ENCODE results near the gene ASXL2. TPM values are rescaled to one million over a fixed set of nuclear protein-coding genes. Genes with fewer than 3 reads are reported as not detected.
A peak's percentile ranks its signal among the peaks of the same experiment; 100 is the strongest.

Gene ASXL2
- total and polyA plus RNA-seq, 2 of the 13 experiments (the other 11 are each of a cell fraction or from before 2014, with no cell fraction given) = 12.1 to 19.2 TPM

DNA sequence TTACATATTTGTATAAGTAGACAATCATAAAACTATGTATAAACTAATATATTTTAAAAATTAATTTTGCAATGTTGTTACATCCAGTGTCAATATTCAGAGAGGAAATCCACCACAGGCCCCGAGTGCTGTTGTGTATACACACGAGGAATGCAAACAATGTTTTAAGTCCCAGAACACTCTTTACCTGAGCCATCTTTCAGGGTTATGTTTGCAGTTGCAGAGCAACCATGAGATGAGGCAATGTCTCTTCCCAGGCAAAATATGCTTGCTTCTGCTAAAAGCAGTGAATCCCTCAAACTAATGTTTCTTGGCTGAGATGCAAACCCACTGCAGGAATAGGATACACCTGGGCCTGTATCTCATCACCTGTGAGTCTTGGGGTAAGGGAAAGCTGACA, 91.3 kb downstream of the ASXL2 start (continued):
- no peak for TF ChIP-seq HNF4G (IDR thresholded peaks at IDR 0.05; ENCODE audit: borderline replicate concordance, low read depth, low read length)
- TF ChIP-seq HNF4G (CRISPR knock-in tag; IDR thresholded peaks at IDR 0.05; ENCODE audit: borderline replicate concordance, low read depth) = no peak
- peak; percentile 70 for TF ChIP-seq HOXA3 (CRISPR knock-in tag; IDR thresholded peaks at IDR 0.05)
- TF ChIP-seq ZC3H13 (CRISPR knock-in tag; IDR thresholded peaks at IDR 0.05) = no peak
- 0 out of 2 replicates have a peak, but pooled peaks have one; percentile 35 for TF ChIP-seq ZNF264 (CRISPR knock-in tag; IDR thresholded peaks at IDR 0.05)
- TF ChIP-seq HNRNPK (IDR thresholded peaks at IDR 0.05; ENCODE audit: low read depth, low read length, poor library complexity, severe bottlenecking) = no peak
- TF ChIP-seq CBFB (CRISPR knock-in tag; IDR thresholded peaks at IDR 0.05) = peak; percentile 71; the same call in 1 of the 2 replicates
- 0 out of 2 replicates have a peak, but pooled peaks have one; percentile 43 for TF ChIP-seq YEATS2 (CRISPR knock-in tag; IDR thresholded peaks at IDR 0.05; ENCODE audit: borderline replicate concordance)
- no peak for TF ChIP-seq ZNF749 (CRISPR knock-in tag; IDR thresholded peaks at IDR 0.05; ENCODE audit: borderline replicate concordance)
- no peak for TF ChIP-seq ZNF333 (CRISPR knock-in tag; IDR thresholded peaks at IDR 0.05; ENCODE audit: borderline replicate concordance)
- peak; percentile 79 for TF ChIP-seq RXRB (CRISPR knock-in tag; IDR thresholded peaks at IDR 0.05; ENCODE audit: borderline replicate concordance)
- TF ChIP-seq ZFY (CRISPR knock-in tag; IDR thresholded peaks at IDR 0.05) = 0 out of 2 replicates have a peak, but pooled peaks have one; percentile 24
- TF ChIP-seq ZNF724P (CRISPR knock-in tag; IDR thresholded peaks at IDR 0.05; ENCODE audit: borderline replicate concordance) = no peak
- TF ChIP-seq MTA1 (CRISPR knock-in tag; IDR thresholded peaks at IDR 0.05; ENCODE audit: borderline replicate concordance) = no peak
- TF ChIP-seq, protein P1, sequence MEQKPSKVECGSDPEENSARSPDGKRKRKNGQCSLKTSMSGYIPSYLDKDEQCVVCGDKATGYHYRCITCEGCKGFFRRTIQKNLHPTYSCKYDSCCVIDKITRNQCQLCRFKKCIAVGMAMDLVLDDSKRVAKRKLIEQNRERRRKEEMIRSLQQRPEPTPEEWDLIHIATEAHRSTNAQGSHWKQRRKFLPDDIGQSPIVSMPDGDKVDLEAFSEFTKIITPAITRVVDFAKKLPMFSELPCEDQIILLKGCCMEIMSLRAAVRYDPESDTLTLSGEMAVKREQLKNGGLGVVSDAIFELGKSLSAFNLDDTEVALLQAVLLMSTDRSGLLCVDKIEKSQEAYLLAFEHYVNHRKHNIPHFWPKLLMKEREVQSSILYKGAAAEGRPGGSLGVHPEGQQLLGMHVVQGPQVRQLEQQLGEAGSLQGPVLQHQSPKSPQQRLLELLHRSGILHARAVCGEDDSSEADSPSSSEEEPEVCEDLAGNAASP (CRISPR knock-in tag; IDR thresholded peaks at IDR 0.05; ENCODE audit: borderline replicate concordance) = peak; percentile 73
- no peak for TF ChIP-seq ZUFSP (CRISPR knock-in tag; IDR thresholded peaks at IDR 0.05; ENCODE audit: borderline replicate concordance)
- no peak for TF ChIP-seq HIC2 (CRISPR knock-in tag; IDR thresholded peaks at IDR 0.05; ENCODE audit: low read depth)
- TF ChIP-seq ZMAT3 (CRISPR knock-in tag; conservative IDR thresholded peaks at IDR 0.05) = 0 out of 2 replicates have a peak, but pooled peaks have one; percentile 37
- no peak for TF ChIP-seq ESRRA (CRISPR knock-in tag; IDR thresholded peaks at IDR 0.05; ENCODE audit: low read depth)
- no peak for TF ChIP-seq GFI1 (CRISPR knock-in tag; IDR thresholded peaks at IDR 0.05; ENCODE audit: borderline replicate concordance)
- TF ChIP-seq ZNF549 (CRISPR knock-in tag; IDR thresholded peaks at IDR 0.05) = no peak
- TF ChIP-seq IRF2 (CRISPR knock-in tag; IDR thresholded peaks at IDR 0.05) = peak; percentile 82
- no peak for TF ChIP-seq SNAPC2 (CRISPR knock-in tag; IDR thresholded peaks at IDR 0.05)
- TF ChIP-seq SNAPC5 (CRISPR knock-in tag; IDR thresholded peaks at IDR 0.05; ENCODE audit: borderline replicate concordance) = no peak
- TF ChIP-seq GZF1 (CRISPR knock-in tag; IDR thresholded peaks at IDR 0.05) = no peak
- TF ChIP-seq REPIN1 (CRISPR knock-in tag; IDR thresholded peaks at IDR 0.05; ENCODE audit: borderline replicate concordance, low read depth) = no peak; the same call in 1 of the 2 replicates
- peak; percentile 75 for TF ChIP-seq FOSL2 (CRISPR knock-in tag; IDR thresholded peaks at IDR 0.05)
- TF ChIP-seq PCBP1 (IDR thresholded peaks at IDR 0.05; ENCODE audit: borderline replicate concordance, low read depth, low read length) = no peak
